H7 (cell line): Measurements from ENCODE around the gene DGKB. TPM values are rescaled to one million over a fixed set of nuclear protein-coding genes. Genes with fewer than 3 reads are reported as not detected.

Experiments used
- DNase-seq: peaks from one replicate; pipeline ENCODE4 v3.0.0; 2012
- H3K27me3 ChIP-seq: 2 replicates; pipeline ENCODE4 v1.6.0; 2011; ENCODE audit warnings: mild to moderate bottlenecking, low read length; ENCODE audit not compliant: control insufficient read depth, insufficient read depth
- H3K36me3 ChIP-seq: replicated peaks from 2 replicates; pipeline ENCODE4 v1.5.1; 2011; ENCODE audit warnings: low read length; ENCODE audit not compliant: control insufficient read depth, insufficient read depth
- H3K4me3 ChIP-seq: 2 replicates; pipeline ENCODE4 v1.5.1; 2011; ENCODE audit warnings: low read depth, mild to moderate bottlenecking, control low read depth, low read length, moderate library complexity; ENCODE audit not compliant: insufficient read depth
- total RNA-seq: library from RNA; depleted of rRNA; stranded (reverse); fragments of >200 nt; shearing (Covaris generic); gene quantifications from 2 replicates; pipeline ENCODE4 v1.2.3, GENCODE V29; 2014

The DGKB gene
- total RNA-seq, 1 experiment from 2014 or later: 0.52 TPM

DNA sequence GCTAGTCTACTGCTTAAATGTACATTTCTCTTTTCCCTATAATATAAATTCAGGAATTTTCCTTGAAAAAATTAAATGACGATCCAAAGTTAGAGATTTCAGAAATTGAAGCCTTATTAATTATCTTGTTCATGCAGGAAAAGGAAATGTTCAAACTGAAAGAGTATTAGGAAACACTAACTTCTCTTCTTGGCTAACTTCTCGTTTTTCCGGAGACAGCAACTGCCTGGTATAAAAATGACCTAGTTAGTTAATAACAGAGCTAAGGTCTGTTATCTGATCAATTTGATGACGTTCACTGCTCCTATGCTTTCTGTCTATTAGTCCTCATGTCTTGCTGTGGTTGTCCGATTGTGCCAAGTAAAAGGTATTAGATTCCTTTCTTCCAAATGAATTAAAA lies 212.5 kb downstream of the DGKB start:
- H3K27me3 ChIP-seq: no peaks in the 10 kb centered on the region
- H3K36me3 ChIP-seq: no peaks in the 10 kb centered on the region
- DNase-seq: no peak
- no peak overlapping the region for H3K4me3 ChIP-seq

DNA sequence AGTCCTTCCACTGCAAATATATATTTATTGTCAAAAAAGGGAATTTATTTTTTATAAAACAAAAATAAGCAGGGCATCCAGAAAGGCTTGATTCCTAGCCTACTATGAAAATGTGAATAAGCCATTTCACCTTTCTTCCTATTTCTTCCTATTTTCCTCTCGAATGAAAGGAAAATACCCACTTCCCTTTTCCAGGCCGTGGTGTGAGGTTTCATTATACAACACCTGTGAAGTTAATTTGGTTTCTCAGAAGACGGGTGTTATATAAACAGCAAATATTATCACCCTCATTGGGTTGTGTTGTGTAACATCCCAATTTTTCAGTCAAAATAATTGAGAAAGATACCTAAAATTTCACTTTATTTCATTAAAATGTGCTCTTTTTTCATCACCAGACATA lies 214.3 kb downstream of the DGKB start:
- no peak for DNase-seq
- Histone ChIP-seq H3K27me3 (no peaks in the 10 kb centered on the region), H3K4me3 (no peak overlapping the region), H3K36me3 (no peaks in the 10 kb centered on the region)

DNA sequence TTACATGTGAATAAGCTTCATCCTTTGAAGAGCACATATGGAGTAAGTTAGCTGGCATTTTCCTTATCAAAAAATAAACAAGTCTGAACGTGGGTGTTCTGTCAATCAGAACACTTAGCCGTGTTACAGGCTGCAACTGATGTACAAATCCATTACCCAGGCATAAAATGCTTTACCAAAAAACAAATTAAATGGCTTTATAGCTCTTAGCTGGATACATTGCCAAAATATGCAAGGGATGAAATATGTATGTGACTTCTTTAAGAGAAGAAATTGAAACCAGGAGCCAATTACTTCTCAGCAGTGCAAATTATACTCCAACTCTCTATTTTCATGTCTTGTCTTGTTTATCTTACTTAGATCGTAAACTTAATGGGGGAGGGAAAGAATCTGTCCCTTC lies 214.8 kb downstream of the DGKB start:
- H3K27me3 ChIP-seq: no peaks in the 10 kb centered on the region
- DNase-seq: no peak
- H3K4me3 ChIP-seq: no peak overlapping the region
- H3K36me3 ChIP-seq: no peaks in the 10 kb centered on the region

DNA sequence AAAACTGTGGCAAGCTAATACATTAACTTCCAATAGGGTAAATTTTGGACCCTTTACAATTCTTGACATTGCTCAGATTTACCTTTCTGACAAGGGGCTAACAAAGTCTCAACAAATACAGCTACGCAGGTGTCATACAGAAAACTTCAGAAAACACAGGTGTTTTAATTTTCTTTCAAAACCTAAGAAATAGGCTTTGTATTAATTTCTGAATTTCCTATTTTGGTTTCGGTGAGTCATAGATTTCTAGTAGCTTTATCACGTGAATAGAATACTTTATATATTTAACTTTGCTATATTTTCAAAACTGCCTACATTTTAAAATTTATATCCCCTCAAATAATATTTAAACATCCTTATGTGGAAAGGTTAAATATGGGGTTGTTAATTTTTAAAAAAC lies 215.3 kb downstream of the DGKB start:
- no peak for DNase-seq
- Histone ChIP-seq H3K36me3 (no peaks in the 10 kb centered on the region), H3K27me3 (no peaks in the 10 kb centered on the region), H3K4me3 (no peak overlapping the region)

DNA sequence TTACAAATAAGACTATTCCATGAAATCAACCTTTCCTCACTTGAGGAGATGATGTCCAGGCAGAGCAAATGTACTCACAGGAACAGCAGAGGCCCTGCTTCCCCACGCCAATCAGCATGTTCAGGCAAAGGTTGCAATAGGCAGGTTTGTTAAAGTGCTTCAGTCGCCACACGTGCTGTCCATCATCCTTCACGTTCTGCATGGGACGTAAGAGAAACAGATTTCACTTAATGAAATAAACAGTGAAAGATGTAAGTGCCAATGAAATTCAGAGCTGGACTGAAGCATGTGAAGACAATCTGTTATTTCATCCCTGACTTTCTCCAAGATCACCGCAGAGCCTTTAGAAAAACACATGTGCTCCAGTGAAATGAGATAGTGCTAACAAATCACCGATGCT lies 217.4 kb downstream of the DGKB start:
- Histone ChIP-seq H3K27me3 (no peaks in the 10 kb centered on the region), H3K4me3 (no peak overlapping the region), H3K36me3 (no peaks in the 10 kb centered on the region)
- DNase-seq: no peak

DNA sequence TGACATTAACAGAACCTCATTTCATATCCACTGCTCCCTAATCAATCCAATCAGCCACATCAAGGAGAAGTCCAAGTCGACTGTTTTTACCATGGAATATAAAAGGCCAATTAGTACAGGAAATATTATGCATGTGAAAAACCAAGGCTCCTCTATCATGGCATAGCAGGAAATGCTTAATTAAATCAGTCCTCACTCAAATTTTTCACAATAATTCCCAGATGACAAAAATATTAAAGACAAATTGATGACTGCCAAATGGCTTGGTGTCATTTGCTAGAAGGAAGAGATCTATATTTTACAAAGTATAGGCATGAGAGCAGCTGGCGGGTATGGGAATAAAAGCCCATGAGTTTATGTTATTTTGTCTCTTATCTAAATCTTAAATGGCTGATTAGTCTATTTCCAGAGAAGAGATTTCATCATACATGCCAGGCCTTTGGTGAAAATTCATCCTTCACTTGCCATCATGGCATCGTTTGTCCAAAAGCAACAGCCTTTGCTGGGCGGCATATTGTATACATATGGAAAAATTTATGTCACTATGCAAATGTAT lies 219.6 kb downstream of the DGKB start:
- Histone ChIP-seq H3K27me3 (no peaks in the 10 kb centered on the region), H3K4me3 (no peak overlapping the region), H3K36me3 (no peaks in the 10 kb centered on the region)
- DNase-seq: no peak

DNA sequence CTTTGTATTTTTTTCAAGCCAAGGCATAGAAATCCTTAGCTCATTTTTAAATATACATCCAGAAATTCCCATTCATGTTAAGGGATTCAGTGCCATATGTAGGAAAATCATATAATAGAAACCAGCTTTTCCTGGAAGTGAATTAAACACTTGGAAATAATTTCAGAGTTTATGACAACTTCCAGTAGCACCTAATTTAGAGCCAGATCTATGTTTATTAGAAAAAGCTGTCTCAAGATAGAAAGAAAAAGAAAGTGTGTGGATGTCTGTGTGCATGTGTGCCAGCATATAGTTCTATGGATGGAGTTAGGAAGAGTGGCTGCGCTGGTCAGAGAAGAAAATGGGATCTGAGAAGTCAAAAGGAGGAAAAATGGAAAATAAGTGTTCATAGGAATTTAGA lies 225.7 kb downstream of the DGKB start:
- no peak overlapping the region for H3K4me3 ChIP-seq
- no peaks in the 10 kb centered on the region for H3K27me3 ChIP-seq
- no peak for DNase-seq
- H3K36me3 ChIP-seq: no peaks in the 10 kb centered on the region

DNA sequence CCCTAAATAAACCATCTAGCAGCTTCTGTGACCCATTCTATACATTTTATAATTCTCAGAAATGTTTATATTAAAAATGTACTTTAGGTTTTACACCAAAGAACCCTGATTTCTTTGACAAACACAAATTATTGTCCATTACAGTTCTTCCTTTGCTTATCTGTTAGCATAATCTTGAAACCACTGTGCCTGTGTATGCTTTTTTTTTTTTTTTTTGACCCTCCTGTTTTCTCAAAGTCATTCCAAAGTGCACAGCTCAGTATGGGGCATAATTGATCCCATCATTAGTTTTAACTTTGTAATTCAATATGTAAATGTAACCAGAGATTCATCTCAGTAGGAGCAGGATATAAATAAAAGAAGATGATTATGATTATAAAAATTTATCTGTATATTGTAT lies 229.3 kb downstream of the DGKB start:
- Histone ChIP-seq H3K27me3 (no peaks in the 10 kb centered on the region), H3K36me3 (no peaks in the 10 kb centered on the region), H3K4me3 (no peak overlapping the region)
- DNase-seq: no peak

DNA sequence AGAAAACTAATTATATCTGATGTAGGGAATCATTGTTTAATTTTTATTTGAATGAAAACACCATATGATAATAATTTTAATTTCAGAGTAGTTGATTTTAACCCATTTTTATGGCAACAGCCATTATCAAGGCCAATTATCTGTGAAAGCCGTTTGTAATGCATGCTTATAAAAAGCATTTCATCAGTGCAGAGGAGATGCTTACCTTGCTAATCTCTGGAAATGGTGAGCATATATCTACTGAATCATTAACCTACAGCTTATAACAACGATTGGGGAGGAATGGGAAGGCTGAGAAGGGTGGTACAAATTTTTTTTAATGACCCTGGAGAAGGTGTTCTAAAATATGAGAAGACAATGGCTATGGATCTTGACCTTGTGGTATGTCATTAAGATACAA lies 235.6 kb downstream of the DGKB start:
- DNase-seq: no peak
- no peak overlapping the region for H3K4me3 ChIP-seq
- no peaks in the 10 kb centered on the region for H3K36me3 ChIP-seq
- no peaks in the 10 kb centered on the region for H3K27me3 ChIP-seq

DNA sequence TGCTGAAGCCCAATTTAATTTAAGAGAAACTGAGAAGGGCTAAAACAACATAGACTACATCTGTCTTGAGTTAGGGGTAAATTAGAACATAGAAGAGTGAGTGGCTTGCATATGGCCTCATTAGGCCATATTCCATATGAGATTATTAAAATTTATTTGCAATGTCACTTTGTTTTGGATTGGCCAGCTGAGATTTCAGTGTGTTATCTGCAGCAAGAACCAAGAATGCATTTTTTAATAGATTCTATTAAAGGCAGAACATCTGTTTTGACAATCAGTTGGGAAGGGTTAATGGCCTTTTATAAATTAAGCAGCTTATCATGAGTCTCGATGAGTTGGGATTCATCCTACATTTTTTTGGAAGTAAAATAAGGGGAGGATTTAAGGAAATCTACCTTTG lies 236.2 kb downstream of the DGKB start:
- H3K36me3 ChIP-seq: no peaks in the 10 kb centered on the region
- no peaks in the 10 kb centered on the region for H3K27me3 ChIP-seq
- DNase-seq: no peak
- no peak overlapping the region for H3K4me3 ChIP-seq

DNA sequence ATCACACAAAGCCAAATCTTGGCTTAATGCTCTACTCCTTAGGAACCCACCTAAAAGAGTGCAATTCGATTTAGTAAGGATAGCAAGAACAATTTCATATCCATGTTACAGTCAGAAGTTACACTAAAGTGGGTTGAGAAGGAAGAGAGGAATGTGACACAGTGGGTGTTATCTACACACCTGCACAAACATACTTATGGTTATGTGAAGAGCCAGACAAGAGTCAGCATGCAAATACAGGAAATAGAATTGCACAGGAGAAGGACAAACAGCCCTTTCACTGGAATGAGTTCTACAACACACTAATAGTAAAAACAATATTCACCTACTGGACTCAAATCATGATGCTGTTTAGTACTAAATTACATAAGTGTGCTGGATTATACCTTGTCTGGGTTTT lies 262.8 kb downstream of the DGKB start:
- Histone ChIP-seq H3K4me3 (no peak overlapping the region), H3K36me3 (no peaks in the 10 kb centered on the region), H3K27me3 (no peaks in the 10 kb centered on the region)
- no peak for DNase-seq

DNA sequence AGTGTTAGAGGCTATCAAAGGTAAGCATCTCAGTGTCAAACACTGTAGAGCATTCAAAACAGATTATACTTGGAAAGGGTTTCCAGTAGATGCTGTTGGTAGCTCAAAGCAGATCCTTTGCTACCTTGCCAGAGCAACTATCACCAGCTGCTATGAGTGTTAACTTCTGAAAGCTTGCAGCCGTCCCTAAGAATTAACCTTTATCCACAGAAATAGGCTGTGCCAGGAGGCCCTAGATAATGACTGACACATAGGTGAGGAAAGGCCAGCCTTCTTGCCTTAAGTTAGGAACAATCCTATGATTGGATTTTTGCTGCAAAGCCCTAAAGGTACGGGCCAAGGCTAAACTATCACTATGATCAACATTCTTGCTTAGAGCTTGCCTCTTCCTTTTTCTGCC lies 263.2 kb downstream of the DGKB start:
- no peaks in the 10 kb centered on the region for H3K27me3 ChIP-seq
- no peak for DNase-seq
- no peak overlapping the region for H3K4me3 ChIP-seq
- H3K36me3 ChIP-seq: no peaks in the 10 kb centered on the region

DNA sequence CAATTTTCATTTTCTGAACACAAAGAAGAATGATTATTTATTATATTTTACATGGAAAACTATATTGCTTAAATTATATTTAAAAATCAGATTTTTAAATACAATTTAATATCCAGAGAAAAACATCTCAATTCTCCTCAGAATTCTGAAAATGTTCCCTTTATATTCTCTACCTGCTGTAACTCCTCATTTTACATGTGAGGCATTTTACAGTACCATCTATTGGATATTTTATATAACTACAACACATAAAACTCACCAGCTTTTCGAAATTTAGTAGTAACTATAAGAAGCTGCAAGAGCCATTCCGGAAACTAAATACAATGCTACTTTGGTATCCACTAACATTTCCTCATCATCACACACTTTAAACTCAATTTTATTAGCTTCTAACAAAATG lies 264.6 kb downstream of the DGKB start:
- Histone ChIP-seq H3K27me3 (no peaks in the 10 kb centered on the region), H3K36me3 (no peaks in the 10 kb centered on the region), H3K4me3 (no peak overlapping the region)
- no peak for DNase-seq

DNA sequence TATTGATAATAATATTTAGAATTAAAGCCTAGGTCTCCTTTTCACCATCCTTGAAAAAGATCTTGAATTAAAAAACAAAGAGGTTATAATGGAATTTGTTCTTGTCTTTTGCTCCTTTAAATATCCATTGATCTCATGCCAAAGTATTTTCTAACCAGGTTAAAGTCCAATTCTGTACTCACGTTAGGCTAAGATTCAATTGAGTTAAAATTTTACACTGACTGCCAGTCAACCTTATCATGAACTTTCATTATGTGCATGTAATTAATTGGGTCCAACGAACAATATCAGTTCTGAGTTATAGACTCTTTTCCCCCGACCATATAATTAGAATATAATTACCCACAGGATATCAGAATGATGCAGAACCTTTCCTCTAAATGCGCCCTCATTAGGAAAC lies 266.6 kb downstream of the DGKB start:
- Histone ChIP-seq H3K27me3 (no peaks in the 10 kb centered on the region), H3K4me3 (no peak overlapping the region), H3K36me3 (no peaks in the 10 kb centered on the region)
- no peak for DNase-seq

DNA sequence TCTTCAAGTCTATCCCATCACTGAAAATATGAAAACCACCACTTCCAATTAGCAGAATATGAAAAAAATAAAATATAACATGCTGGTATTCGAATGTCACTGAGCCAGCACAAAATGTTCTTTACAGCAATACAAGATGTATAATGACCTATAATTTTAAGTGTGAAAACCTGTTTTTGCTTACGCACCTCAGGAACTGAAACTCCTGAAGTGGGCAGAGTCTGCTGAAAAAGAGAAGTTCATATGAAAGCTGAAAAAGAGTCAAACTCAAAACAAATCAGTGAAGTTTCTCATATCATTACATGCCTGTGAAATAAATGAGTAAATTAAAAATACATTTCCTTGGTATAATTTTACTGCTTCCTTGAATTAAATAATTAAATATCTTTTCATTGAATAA lies 272.5 kb downstream of the DGKB start:
- no peak overlapping the region for H3K4me3 ChIP-seq
- DNase-seq: no peak
- H3K27me3 ChIP-seq: no peaks in the 10 kb centered on the region
- no peaks in the 10 kb centered on the region for H3K36me3 ChIP-seq

DNA sequence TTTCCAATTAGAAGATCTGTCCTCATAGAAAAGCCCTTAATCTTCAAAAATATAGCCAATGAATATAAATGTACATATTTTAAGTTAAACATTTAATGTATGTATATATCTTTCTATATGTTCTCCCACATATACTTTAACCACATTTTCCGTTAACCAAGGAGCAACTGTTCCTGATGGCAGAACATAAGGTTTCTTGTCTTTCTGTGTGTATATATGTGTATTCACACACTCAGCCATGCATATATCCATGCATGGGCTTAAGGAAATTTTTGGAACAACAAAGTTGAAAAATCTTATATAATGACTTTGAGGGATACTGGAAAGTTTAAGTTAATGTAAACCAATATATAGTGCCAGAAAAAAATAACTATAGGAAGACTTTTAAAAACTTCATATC lies 274.0 kb downstream of the DGKB start:
- H3K27me3 ChIP-seq: no peaks in the 10 kb centered on the region
- DNase-seq: no peak
- H3K4me3 ChIP-seq: no peak overlapping the region
- no peaks in the 10 kb centered on the region for H3K36me3 ChIP-seq
